HG02981 (cell line): ENCODE data around the gene NEDD1.

Experiments used
- ATAC-seq: cut with Tn5 transposase; IDR thresholded peaks from one replicate; pipeline ENCODE4 v1.9.1; 2021; ENCODE audit warnings: mild to moderate bottlenecking, moderate library complexity; ENCODE audit not compliant: unreplicated experiment

The NEDD1 gene

GRCh38 chr12:96906849-96907670 is at the start of gene NEDD1:
Gene NEDD1 (plus strand): TSS chr12:96907257. CDS start chr12:96909760, 2,503 bp downstream.
- ATAC-seq, result peak; percentile 91

GRCh38 chr12:96858162-96858561 is 48.9 kb upstream of the NEDD1 start:
- no peak for ATAC-seq

- ATAC-seq, result no peak
These were observed 45.4 kb upstream of the NEDD1 start for GRCh38 chr12:96861656-96862055.

DNA sequence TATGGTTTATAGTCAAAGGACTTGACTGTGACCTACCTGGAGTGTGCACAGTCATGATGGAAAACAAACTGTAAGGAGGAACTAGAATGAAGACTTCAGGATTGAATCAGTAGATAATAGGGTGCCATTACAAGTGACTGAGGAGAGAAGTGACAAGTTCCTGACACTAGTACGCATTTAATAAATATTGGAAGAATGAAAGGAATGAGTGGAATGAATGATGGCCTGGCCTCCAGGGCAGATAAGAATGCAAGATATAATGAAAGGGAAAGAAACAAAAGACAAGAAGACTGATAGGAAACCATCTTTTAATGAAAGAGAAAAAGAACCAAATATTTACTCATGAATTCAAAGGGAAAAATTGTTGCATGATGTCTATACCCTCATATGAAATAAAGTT is 44.7 kb upstream of the NEDD1 start:
- ATAC-seq, result no peak

- ATAC-seq, result no peak
These were observed 42.7 kb upstream of the NEDD1 start for GRCh38 chr12:96864335-96864734.

DNA sequence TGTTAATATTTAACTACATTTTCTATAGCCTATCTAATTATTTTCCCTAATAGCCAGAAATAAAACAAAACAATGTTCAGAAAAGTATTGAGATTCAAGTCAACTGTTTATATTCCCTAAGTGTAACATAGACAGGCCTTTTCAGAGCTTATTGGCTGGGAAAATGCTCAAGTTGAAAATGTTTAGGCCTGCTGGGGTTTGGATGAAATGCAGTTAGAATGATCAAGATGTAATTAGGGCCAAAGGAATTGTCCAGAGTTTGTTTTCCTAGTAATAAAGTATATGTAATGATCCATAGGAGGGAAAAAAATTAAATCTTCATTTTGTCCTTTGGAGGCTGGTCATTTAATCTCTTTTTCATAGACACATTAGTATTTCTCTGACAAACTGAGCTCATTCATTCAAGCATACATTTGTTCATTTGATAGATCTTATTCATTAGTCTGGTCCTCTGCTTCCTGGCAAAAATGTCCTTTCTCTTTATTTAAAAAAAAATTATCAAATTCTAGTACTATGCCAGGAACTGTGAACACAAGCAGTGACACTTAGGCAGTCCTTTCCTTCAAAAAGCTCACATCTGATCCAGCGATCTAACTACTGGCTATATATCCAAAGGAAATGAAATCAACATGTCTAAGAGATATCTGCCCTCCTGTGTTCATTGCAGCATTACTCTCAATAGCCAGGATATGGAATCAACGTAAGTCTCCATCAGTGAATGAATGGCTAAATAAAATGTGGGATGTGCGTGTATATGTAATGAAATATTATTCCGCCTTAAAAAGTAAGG is 40.1 kb upstream of the NEDD1 start:
- no peak for ATAC-seq

- ATAC-seq, result no peak
These were observed 36.1 kb upstream of the NEDD1 start for GRCh38 chr12:96870946-96871345.

- ATAC-seq, result no peak
These were observed 34.1 kb upstream of the NEDD1 start for GRCh38 chr12:96872961-96873360.

DNA sequence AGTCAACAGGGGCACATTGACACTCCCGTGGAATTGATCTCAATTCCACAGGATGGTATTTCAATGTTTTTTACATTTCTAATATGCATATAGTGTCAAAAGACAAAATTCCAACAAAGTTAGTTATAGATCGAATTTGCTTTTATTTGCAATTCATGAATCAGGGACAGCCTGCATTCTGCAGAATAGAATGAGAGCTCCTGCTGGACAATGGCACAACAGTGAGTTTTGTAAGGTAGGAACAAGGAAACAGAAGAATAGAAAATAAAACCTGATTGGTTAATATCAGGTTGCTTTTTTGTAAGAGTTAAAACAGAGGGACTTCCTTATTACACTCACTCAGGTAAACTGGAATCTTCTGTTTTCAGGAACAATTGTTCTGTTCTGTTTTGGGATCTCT is 32.8 kb upstream of the NEDD1 start:
- ATAC-seq, result no peak

DNA sequence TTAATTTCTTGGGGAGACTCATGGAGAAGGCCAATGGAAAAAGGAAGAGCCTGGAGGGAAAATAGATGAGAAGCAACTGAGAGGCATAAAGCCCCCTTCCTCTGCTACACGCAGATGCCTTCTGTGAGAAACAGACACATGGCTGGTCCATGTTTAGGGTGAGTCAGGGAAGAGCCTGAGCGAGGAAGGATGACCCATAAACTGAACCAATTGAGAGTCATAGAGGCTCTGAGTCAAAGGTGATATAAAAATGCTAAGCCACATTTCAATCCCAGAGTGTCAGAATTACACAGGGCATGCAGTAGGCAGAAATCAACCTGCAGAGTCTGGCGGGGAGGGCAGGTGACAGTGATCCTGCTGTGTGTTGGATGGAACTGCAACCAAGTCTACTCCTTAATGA is 30.1 kb upstream of the NEDD1 start:
- ATAC-seq, result no peak

DNA sequence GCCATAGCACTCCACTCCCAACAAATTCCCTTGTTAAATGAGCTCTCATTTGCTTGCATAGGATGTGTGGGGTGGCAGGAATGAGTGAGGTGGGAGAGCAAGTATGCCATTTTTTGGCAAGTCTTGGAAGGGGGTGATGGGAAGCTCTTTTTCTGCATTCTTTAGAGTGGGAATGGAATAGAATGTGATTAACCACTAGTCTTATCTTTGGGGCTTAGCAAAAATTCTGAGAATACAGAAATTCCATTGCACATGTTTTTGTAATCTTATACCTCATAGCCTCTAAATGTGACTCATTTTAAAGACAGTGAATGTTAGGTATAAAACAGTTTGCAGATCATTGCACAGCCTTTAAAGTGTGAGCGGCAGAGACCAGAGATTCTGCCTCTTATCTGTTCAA is 28.4 kb upstream of the NEDD1 start:
- ATAC-seq, result no peak

- no peak for ATAC-seq
These were observed 27.8 kb upstream of the NEDD1 start for GRCh38 chr12:96879301-96879700.

DNA sequence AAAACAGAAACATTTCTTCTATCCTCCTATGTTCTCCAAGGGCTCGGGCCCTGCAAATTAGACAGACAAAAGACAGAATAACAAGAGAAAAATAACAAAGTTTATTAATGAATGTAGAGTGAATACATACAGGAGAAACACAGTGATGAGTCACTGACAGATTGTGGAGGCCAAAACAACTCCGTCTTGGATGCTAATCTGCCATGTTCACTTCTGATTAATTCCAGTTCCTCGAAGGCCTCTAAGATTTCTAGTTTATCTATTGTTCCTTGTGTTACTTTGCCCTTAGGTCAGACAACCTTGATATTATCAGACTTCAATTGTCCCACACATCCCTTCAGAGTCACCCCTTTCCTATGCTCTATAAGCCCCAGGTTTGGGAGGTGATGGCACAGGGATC is 26.8 kb upstream of the NEDD1 start:
- no peak for ATAC-seq

GRCh38 chr12:96881608-96882007 is 25.4 kb upstream of the NEDD1 start:
- no peak for ATAC-seq

- no peak for ATAC-seq
These were observed 24.2 kb upstream of the NEDD1 start for GRCh38 chr12:96882862-96883261.

DNA sequence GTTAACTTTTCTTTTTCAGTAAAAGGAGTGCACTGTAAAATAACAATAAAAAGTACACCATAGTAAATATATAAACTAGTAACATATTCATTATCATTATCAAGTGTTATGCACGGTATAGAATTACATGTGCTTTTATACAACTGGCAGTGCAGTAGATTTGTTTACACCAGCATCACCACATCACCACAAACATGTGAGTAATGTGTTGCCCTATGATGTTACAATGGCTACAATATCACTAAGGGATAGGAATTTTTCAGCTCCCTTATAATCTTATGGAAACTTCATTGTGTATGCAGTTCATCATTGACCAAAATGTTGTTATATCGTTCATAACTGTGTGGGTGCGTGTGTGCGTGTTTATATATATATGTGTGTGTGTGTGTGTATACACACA is 23.5 kb upstream of the NEDD1 start:
- ATAC-seq, result no peak

DNA sequence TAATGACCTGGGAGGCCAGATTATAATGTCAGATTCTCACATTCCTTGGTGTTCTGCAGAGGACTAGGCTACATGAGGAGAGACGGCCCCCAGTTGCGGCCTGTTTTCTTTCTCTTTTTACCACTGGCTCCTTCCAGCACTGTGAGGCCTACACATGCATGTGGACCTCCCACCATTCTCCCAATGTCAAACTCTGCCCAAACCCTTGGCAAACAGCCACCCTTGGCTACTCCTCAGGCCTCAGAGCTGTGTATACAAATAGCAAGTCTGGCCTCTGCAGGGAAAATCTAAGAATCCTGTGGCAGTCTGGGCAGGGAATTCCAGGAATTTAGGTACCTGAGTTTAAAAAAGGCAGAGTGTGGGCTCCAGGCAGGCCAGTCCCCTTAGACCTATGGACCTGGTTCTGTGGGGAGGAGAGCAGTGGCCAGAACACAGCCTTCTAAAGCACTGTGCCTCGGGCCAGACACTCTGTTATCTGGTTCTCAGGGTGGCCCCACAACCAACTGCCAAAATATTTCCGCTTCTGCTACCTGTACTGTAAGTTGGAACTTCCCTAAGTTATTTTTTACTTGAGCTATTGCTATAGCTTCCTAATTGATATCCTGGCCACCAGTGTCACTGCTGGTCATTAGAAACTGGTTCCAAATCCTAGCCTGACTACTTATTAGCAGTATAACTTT is 19.9 kb upstream of the NEDD1 start:
- ATAC-seq, result no peak

GRCh38 chr12:96889273-96889933 is 17.7 kb upstream of the NEDD1 start:
- no peak for ATAC-seq

GRCh38 chr12:96890331-96890730 is 16.7 kb upstream of the NEDD1 start:
- ATAC-seq, result no peak

GRCh38 chr12:96892104-96892503 is 15.0 kb upstream of the NEDD1 start:
- ATAC-seq, result no peak

- ATAC-seq, result no peak
These were observed 9.6 kb upstream of the NEDD1 start for GRCh38 chr12:96897421-96897820.
